ENCODE data around the gene CHDH. TPM values are rescaled to one million over a fixed set of nuclear protein-coding genes. Genes with fewer than 3 reads are reported as not detected.

The CHDH gene
- total RNA-seq, 2 experiments from 2014 or later, result 0.31 to 0.60 TPM

DNA sequence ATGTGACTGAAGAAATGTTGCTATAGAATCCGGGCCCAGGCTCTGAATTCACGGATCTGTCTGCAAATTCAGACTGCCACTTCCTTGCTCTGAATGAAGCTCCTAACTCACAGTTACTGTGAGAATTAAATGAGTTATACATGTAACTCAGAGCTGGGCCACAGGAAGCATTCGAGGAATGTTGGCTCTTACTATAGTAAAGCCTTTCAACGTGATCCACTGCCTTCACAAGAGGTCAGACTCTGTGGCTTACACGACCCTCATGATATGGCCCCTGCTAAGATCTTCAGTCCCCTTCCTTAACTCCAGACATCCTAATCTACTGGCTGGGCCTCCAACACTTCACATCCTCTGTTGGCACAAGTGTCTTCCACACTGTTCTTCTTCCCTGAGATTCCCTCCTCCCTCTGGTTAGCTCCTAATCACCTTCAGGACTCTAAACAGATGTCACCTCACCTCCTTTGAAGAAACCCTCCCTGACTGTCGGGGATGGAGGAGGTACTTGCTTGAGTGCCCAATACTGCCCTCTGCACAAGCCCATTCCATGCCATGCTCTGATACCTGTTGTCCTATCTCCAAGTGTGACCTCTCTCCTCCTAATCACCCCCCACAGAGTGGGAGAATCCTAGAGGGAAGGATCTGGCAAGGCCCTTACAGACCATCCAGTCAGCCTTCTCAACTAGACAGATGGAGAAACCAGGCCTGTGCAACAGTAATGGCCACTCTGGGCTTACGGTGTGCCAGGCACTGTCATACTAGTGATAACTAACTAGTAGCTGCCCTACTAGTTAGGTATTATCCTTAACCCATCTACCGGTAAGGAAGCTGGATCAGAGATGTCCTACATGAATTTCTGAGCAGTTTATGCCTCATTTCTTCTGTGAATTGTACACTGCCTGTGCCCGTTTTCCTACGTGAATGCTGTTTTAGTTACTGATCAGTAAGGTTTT is 34.5 kb upstream of the CHDH start:
- peaks cover 81% of the 10 kb centered on the region for H3K36me3 Mint-ChIP-seq (ENCODE audit: low read depth)
- no peaks in the 10 kb centered on the region for H3K9me3 ChIP-seq (ENCODE audit: control insufficient read depth in 1 of 2, insufficient read depth in 1 of 2, low read length in 2 of 2)
- H3K27me3 ChIP-seq (ENCODE audit: control insufficient read depth in 1 of 2, insufficient read depth in 2 of 2, low read length in 2 of 2), result no peaks in the 10 kb centered on the region
- peaks cover 65% of the 10 kb centered on the region for H3K36me3 ChIP-seq (ENCODE audit: insufficient read depth, low read length)
- H3K4me1 ChIP-seq (ENCODE audit: insufficient read depth, low read length), result peaks cover 21% of the 10 kb centered on the region
- intact Hi-C loops (cut with DNase I, micrococcal nuclease), result loop anchor here in 1 of 2 experiments (2.0 to 10.0 kb wide), 3 partner anchors 14 to 756 kb away; partner anchors contain the start of gene TKT
- DNase-seq, result no peak
- H3K27me3 Mint-ChIP-seq, result no peaks in the 10 kb centered on the region
- ChIA-PET CTCF (interaction anchor here (0.6 to 1.2 kb wide), 2 partner anchors 10 to 39 kb away, joined by 3 read pairs; no protein-coding TSS in a partner anchor), POLR2A (interaction anchor here (1.2 to 4.7 kb wide), 2 partner anchors 11 to 533 kb away, joined by 4 to 53 read pairs; partner anchors contain the start of genes DCP1A and SELENOK)
- H3K27ac Mint-ChIP-seq, result peak overlapping the region; percentile 93
- ATAC-seq (ENCODE audit: poor library complexity), result no peak
- no peak for TF ChIP-seq CTCF (IDR thresholded peaks at IDR 0.05)
- H3K27ac ChIP-seq (ENCODE audit: low read depth in 1 of 2, low read length in 2 of 2), result no peak overlapping the region
- H3K4me1 Mint-ChIP-seq (ENCODE audit: low read depth), result peaks cover 42% of the 10 kb centered on the region
- no peaks in the 10 kb centered on the region for H3K9me3 Mint-ChIP-seq
- peak overlapping the region; percentile 82 for H3K4me3 ChIP-seq (ENCODE audit: low read length)
- peak overlapping the region; percentile 100 for H3K4me3 Mint-ChIP-seq

DNA sequence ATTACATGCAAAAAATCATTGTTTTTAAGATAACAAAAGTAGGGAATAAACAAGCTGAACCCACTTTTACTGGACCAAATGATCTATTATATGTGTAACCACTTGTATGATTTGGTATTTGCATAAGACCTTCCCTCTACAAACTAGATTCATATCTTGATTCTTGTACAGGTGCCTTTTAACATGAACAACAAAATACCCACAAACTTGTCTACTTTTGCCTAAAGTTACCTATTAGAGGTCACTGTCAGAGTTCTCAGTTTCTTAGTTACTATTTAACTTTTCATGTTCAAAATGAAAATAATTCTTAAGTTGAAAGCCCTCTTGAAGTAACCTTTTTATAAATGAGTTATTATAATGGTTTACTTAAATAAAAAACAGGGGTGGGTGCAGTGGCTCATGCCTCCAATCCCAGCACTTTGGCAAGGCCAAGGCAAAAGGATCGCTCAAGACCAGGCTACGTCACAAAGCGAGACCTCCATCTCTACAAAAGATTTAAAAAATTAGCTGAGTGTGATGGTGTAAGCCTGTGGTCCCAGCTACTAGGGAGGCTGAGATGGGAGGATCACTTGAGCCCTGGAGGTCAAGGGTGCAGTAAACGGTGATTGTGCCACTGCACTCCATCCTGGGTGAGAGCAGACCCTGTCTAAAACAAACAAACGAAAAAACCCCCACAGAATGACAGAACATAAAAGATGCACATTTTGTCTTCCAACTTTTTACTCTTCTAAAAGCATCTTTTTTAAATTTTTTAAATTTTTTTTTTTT is 19.7 kb upstream of the CHDH start:
- no peak for TF ChIP-seq CTCF (IDR thresholded peaks at IDR 0.05)
- H3K27ac Mint-ChIP-seq, result no peak overlapping the region
- no peaks in the 10 kb centered on the region for H3K9me3 Mint-ChIP-seq
- ChIA-PET POLR2A (no interaction called here), CTCF (no interaction called here)
- Histone ChIP-seq H3K27me3 (ENCODE audit: control insufficient read depth in 1 of 2, insufficient read depth in 2 of 2, low read length in 2 of 2) (no peaks in the 10 kb centered on the region), H3K27ac (ENCODE audit: low read depth in 1 of 2, low read length in 2 of 2) (no peak overlapping the region), H3K9me3 (ENCODE audit: control insufficient read depth in 1 of 2, insufficient read depth in 1 of 2, low read length in 2 of 2) (no peaks in the 10 kb centered on the region), H3K4me3 (ENCODE audit: low read length) (no peak overlapping the region), H3K4me1 (ENCODE audit: insufficient read depth, low read length) (no peaks in the 10 kb centered on the region), H3K36me3 (ENCODE audit: insufficient read depth, low read length) (peaks cover 70% of the 10 kb centered on the region)
- H3K4me3 Mint-ChIP-seq, result no peak overlapping the region
- ATAC-seq (ENCODE audit: poor library complexity) (no peak), DNase-seq (no peak)
- H3K4me1 Mint-ChIP-seq (ENCODE audit: low read depth), result no peaks in the 10 kb centered on the region
- H3K27me3 Mint-ChIP-seq, result no peaks in the 10 kb centered on the region
- intact Hi-C loops (cut with DNase I, micrococcal nuclease), result loop anchor here in 1 of 2 experiments (5.0 kb wide), 1 partner anchor 41 kb away; no protein-coding TSS in a partner anchor
- peaks cover 87% of the 10 kb centered on the region for H3K36me3 Mint-ChIP-seq (ENCODE audit: low read depth)

DNA sequence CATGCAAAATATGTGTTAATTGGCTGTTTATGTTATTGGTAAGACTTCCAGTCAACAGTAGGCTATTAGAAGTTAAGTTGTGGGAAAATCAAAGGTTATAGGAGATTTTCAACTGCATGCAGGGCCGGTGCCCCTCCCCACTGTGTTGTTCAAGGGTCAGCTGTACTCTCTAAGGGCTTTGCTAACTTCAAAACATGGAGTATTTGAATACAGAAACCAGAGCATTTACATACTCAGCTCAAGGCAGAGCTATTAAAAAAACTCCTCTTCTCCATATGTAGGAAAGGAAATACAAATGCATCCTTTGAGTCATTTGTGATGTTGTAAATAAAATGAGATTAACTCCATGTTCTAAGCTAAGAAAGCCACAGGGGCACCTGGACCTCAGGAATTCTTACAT is 16.9 kb upstream of the CHDH start:
- H3K36me3 Mint-ChIP-seq (ENCODE audit: low read depth), result peaks cover 73% of the 10 kb centered on the region
- no peak overlapping the region for H3K27ac Mint-ChIP-seq
- CTCF ChIA-PET, result no interaction called here

More for the DNA sequence above, 16.9 kb upstream of the CHDH start:
- H3K4me3 ChIP-seq (ENCODE audit: low read length), result no peak overlapping the region
- no peaks in the 10 kb centered on the region for H3K9me3 ChIP-seq (ENCODE audit: control insufficient read depth in 1 of 2, insufficient read depth in 1 of 2, low read length in 2 of 2)
- TF ChIP-seq CTCF (IDR thresholded peaks at IDR 0.05), result no peak
- H3K27me3 Mint-ChIP-seq, result no peaks in the 10 kb centered on the region
- H3K4me1 ChIP-seq (ENCODE audit: insufficient read depth, low read length), result no peaks in the 10 kb centered on the region
- H3K4me3 Mint-ChIP-seq, result no peak overlapping the region
- DNase-seq, result no peak
- intact Hi-C loops (cut with DNase I, micrococcal nuclease), result no loop called here
- ATAC-seq (ENCODE audit: poor library complexity), result no peak
- peaks cover 55% of the 10 kb centered on the region for H3K36me3 ChIP-seq (ENCODE audit: insufficient read depth, low read length)
- no peaks in the 10 kb centered on the region for H3K9me3 Mint-ChIP-seq
- H3K27ac ChIP-seq (ENCODE audit: low read depth in 1 of 2, low read length in 2 of 2), result no peak overlapping the region
- no peaks in the 10 kb centered on the region for H3K27me3 ChIP-seq (ENCODE audit: control insufficient read depth in 1 of 2, insufficient read depth in 2 of 2, low read length in 2 of 2)
- no peaks in the 10 kb centered on the region for H3K4me1 Mint-ChIP-seq (ENCODE audit: low read depth)
- POLR2A ChIA-PET, result no interaction called here

All from CD4-positive, alpha-beta T cell (primary cell).